Stimulated activated CD8-positive, alpha-beta memory T cell treated with anti-CD3 and anti-CD28 coated beads, Interleukin-12 subunit alpha, Interleukin-12 subunit beta, amount 100 ng/mL, for 1 hour (primary cell): ENCODE measurements around the gene DCLK1.

Experiments used
- DNase-seq: peaks from one replicate; pipeline ENCODE4 v3.0.0-alpha.2; 2020; ENCODE audit warnings: low read depth

Gene DCLK1

GRCh38 chr13:35858665-35859064 is 272.5 kb downstream of the DCLK1 start:
- no peak for DNase-seq

GRCh38 chr13:35857769-35858168 is 273.4 kb downstream of the DCLK1 start:
- DNase-seq, result no peak

- no peak for DNase-seq
These were observed 274.3 kb downstream of the DCLK1 start for GRCh38 chr13:35856721-35857364.

GRCh38 chr13:35856084-35856483 is 275.1 kb downstream of the DCLK1 start:
- DNase-seq, result no peak

- DNase-seq, result no peak
These were observed 275.6 kb downstream of the DCLK1 start for GRCh38 chr13:35855531-35856019.

- no peak for DNase-seq
These were observed 276.9 kb downstream of the DCLK1 start for GRCh38 chr13:35854286-35854685.

- DNase-seq, result no peak
These were observed 279.3 kb downstream of the DCLK1 start for GRCh38 chr13:35851881-35852280.

- DNase-seq, result no peak
These were observed 279.8 kb downstream of the DCLK1 start for GRCh38 chr13:35851356-35851755.

GRCh38 chr13:35850569-35850968 is 280.6 kb downstream of the DCLK1 start:
- no peak for DNase-seq

GRCh38 chr13:35849256-35849644 is 281.9 kb downstream of the DCLK1 start:
- no peak for DNase-seq

GRCh38 chr13:35848336-35849255 is 282.6 kb downstream of the DCLK1 start:
- DNase-seq, result no peak

- no peak for DNase-seq
These were observed 287.9 kb downstream of the DCLK1 start for GRCh38 chr13:35843272-35843671.

GRCh38 chr13:35841060-35841521 is 290.1 kb downstream of the DCLK1 start:
- no peak for DNase-seq

GRCh38 chr13:35839806-35840205 is 291.4 kb downstream of the DCLK1 start:
- DNase-seq, result no peak

- no peak for DNase-seq
These were observed 292.8 kb downstream of the DCLK1 start for GRCh38 chr13:35838356-35838755.

GRCh38 chr13:35836446-35836845 is 294.7 kb downstream of the DCLK1 start:
- DNase-seq, result no peak

GRCh38 chr13:35835989-35836388 is 295.2 kb downstream of the DCLK1 start:
- no peak for DNase-seq

- DNase-seq, result no peak
These were observed 297.4 kb downstream of the DCLK1 start for GRCh38 chr13:35833608-35834275.

GRCh38 chr13:35833031-35833430 is 298.2 kb downstream of the DCLK1 start:
- DNase-seq, result no peak

- no peak for DNase-seq
These were observed 298.6 kb downstream of the DCLK1 start for GRCh38 chr13:35832551-35832950.

- no peak for DNase-seq
These were observed 300.2 kb downstream of the DCLK1 start for GRCh38 chr13:35830850-35831450.

- no peak for DNase-seq
These were observed 304.4 kb downstream of the DCLK1 start for GRCh38 chr13:35826626-35827254.
